CD14-positive monocyte (primary cell): ENCODE measurements around the gene CLTA. TPM values are rescaled to one million over a fixed set of nuclear protein-coding genes. Genes with fewer than 3 reads are reported as not detected.

Source experiments
- DNase-seq, 3 donors: peaks; one replicate each; pipeline ENCODE4 v3.0.0-alpha.2; 2011 to 2022
- H2AFZ ChIP-seq: 2 replicates; pipeline ENCODE4 v1.6.0; 2012; ENCODE audit warnings: mild to moderate bottlenecking, low read depth, low read length, inconsistent platforms; ENCODE audit not compliant: insufficient read depth, poor library complexity, severe bottlenecking
- H3K27ac ChIP-seq, 2 donors: 1 replicate in 1 of 2; 2 replicates in 1 of 2; pipeline ENCODE4 v1.5.1; 2012 to 2013; ENCODE audit warnings: low read length in 2 of 2, control low read depth in 1 of 2, inconsistent platforms in 1 of 2, low read depth in 1 of 2, mild to moderate bottlenecking in 1 of 2
- H3K27me3 ChIP-seq, 2 donors: one replicate each; pipeline versions ENCODE4 v1.6.0 to v1.6.1; 2011 to 2013; ENCODE audit warnings: low read length in 2 of 2; ENCODE audit not compliant: control insufficient read depth in 2 of 2, insufficient read depth in 2 of 2
- H3K36me3 ChIP-seq, 2 donors: replicated peaks in 1 of 2; 1 replicate in 1 of 2; 2 replicates in 1 of 2; pipeline versions ENCODE4 v1.5.1 to v1.6.1; 2012 to 2013; ENCODE audit warnings: low read length in 2 of 2, control low read depth in 1 of 2, inconsistent platforms in 1 of 2, mild to moderate bottlenecking in 1 of 2; ENCODE audit not compliant: insufficient read depth in 2 of 2, control insufficient read depth in 1 of 2
- H3K4me1 ChIP-seq, 2 donors: 1 replicate in 1 of 2; 2 replicates in 1 of 2; pipeline versions ENCODE4 v1.5.1 to v1.6.1; 2012 to 2013; ENCODE audit warnings: low read length in 2 of 2, control low read depth in 1 of 2, inconsistent platforms in 1 of 2, mild to moderate bottlenecking in 1 of 2, moderate library complexity in 1 of 2; ENCODE audit not compliant: insufficient read depth in 2 of 2, control insufficient read depth in 1 of 2
- H3K4me2 ChIP-seq: replicated peaks from 2 replicates; pipeline ENCODE3; 2012; ENCODE audit warnings: low read length, moderate library complexity, mild to moderate bottlenecking; ENCODE audit not compliant: poor library complexity, severe bottlenecking; ENCODE audit errors: extremely low read depth
- H3K4me3 ChIP-seq, 3 experiments: fragments of 200-600 bp in 1 of 3; sonication (generic) in 1 of 3; replicated peaks in 1 of 3; 1 replicate in 2 of 3; 2 replicates in 1 of 3; pipeline ENCODE4 v1.5.1; 2011 to 2013; ENCODE audit warnings: low read length in 3 of 3, mild to moderate bottlenecking in 3 of 3, control low read depth in 2 of 3, low read depth in 2 of 3, inconsistent platforms in 1 of 3, moderate library complexity in 1 of 3
- H3K79me2 ChIP-seq: 2 replicates; pipeline ENCODE4 v1.6.0; 2012; ENCODE audit warnings: mild to moderate bottlenecking, control low read depth, inconsistent platforms, low read length, moderate library complexity; ENCODE audit not compliant: insufficient read depth
- H3K9ac ChIP-seq: 2 replicates; pipeline ENCODE4 v1.6.0; 2017; ENCODE audit warnings: low read length, mild to moderate bottlenecking; ENCODE audit not compliant: insufficient read depth, poor library complexity, severe bottlenecking
- H3K9me3 ChIP-seq, 2 donors: replicated peaks in 1 of 2; 1 replicate in 1 of 2; 2 replicates in 1 of 2; pipeline versions ENCODE4 v1.5.1 to v1.6.1; 2012 to 2013; ENCODE audit warnings: low read length in 2 of 2, control low read depth in 1 of 2; ENCODE audit not compliant: control insufficient read depth in 1 of 2, insufficient read depth in 1 of 2
- H4K20me1 ChIP-seq: 2 replicates; pipeline ENCODE4 v1.6.0; 2012; ENCODE audit warnings: mild to moderate bottlenecking, low read length, control low read depth, moderate library complexity; ENCODE audit not compliant: insufficient read depth
- H3K27ac Mint-ChIP-seq, 7 donors: one replicate each; pipeline ENCODE4 v1.8.0; 2020; ENCODE audit warnings: mild to moderate bottlenecking in 7 of 7, mixed read lengths in 7 of 7, moderate library complexity in 6 of 7, inconsistent platforms in 2 of 7
- H3K27me3 Mint-ChIP-seq, 3 donors: one replicate each; pipeline ENCODE4 v1.8.0; 2021 to 2022; ENCODE audit warnings: low read depth in 3 of 3, mild to moderate bottlenecking in 3 of 3, mixed read lengths in 3 of 3, moderate library complexity in 3 of 3, inconsistent platforms in 1 of 3
- H3K36me3 Mint-ChIP-seq, 2 donors: one replicate each; pipeline ENCODE4 v1.8.0; 2020; ENCODE audit warnings: mixed read lengths in 2 of 2, inconsistent platforms in 1 of 2, mild to moderate bottlenecking in 1 of 2
- H3K4me1 Mint-ChIP-seq: one replicate; pipeline ENCODE4 v1.8.0; 2020; ENCODE audit warnings: mild to moderate bottlenecking, mixed read lengths
- H3K4me3 Mint-ChIP-seq, 2 donors: one replicate each; pipeline ENCODE4 v1.8.0; 2020; ENCODE audit warnings: mild to moderate bottlenecking in 2 of 2, mixed read lengths in 2 of 2, moderate library complexity in 1 of 2
- H3K9me3 Mint-ChIP-seq, 7 donors: one replicate each; pipeline ENCODE4 v1.8.0; 2020 to 2022; ENCODE audit warnings: mixed read lengths in 7 of 7, mild to moderate bottlenecking in 6 of 7, moderate library complexity in 6 of 7, inconsistent platforms in 2 of 7
- WGBS: methylation state at CpG from one replicate; pipeline ENCODE4 v1.1.5; 2013; ENCODE audit warnings: missing lambda C conversion rate; ENCODE audit not compliant: insufficient coverage; 5-methylcytosine and 5-hydroxymethylcytosine counted together
- intact Hi-C, 2 donors: fragments of 100-400 bp; cut with micrococcal nuclease; formaldehyde crosslinking; loops; one replicate each; pipeline versions ENCODE4 v1.15.0 to v1.15.1; 2023
- polyA plus RNA-seq, 3 donors: library from polyadenylated mRNA; depleted of rRNA in 1 of 3; unstranded in 2 of 3; stranded (reverse) in 1 of 3; fragments of 300-500 nt in 2 of 3; fragments of >200 nt in 1 of 3; fragmentation: Illumina TruSeq in 2 of 3; gene quantifications; 1 replicate in 2 of 3; 2 replicates in 1 of 3; pipeline ENCODE4 v1.2.3, GENCODE V29; 2012 to 2021
- TF ChIP-seq, protein P1 (sequence below): fragments of 200-600 bp; IDR thresholded peaks from one replicate; pipeline ENCODE4 v1.8.0; 2022; ENCODE audit warnings: antibody characterized with exemption, mild to moderate bottlenecking

Gene CLTA
- polyA plus RNA-seq, 3 donors = 85.6 to 262 (median 225) TPM

DNA sequence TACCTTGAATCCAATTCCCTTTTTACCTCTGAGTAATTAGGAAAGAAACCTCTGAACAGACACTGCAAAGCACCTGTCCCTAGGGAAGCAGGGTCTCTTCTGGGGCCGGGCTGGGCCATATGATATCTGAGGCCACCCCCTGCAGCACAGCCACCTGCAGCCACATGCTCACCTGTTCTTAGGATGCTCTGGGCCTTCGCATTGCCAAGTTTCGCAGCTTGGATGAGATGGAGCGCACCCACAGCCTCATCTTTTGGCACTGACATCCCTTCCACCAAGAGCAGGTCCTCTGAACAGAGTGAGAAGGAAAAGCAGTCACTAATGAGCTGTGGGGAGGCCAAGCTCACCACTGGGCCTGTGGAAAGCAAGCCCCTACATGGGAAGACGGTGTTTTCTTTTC is 27.3 kb downstream of the CLTA start:
- H4K20me1 ChIP-seq = peaks cover 64% of the 10 kb centered on the region
- H3K4me3 ChIP-seq = no peak overlapping the region
- Mint-ChIP-seq H3K9me3 (peaks cover 0 to 11% (median 3%) of the 10 kb centered on the region in 7 donors), H3K27ac (peak overlapping the region in 2 of 7 donors; percentile 6 to 23), H3K36me3 (peaks cover 69 to 89% of the 10 kb centered on the region in 2 donors), H3K4me1 (peaks cover 2% of the 10 kb centered on the region), H3K27me3 (peaks cover 0 to 1% (median 0%) of the 10 kb centered on the region in 3 donors), H3K4me3 (no peak overlapping the region)
- no peak for DNase-seq
- H3K36me3 ChIP-seq = peaks cover 62 to 98% of the 10 kb centered on the region in 2 donors
- 87% methylated on average over 2 of the region's 5 CpGs for WGBS
- H2AFZ ChIP-seq = no peak overlapping the region
- H3K79me2 ChIP-seq = peaks cover 17% of the 10 kb centered on the region
- no peaks in the 10 kb centered on the region for H3K4me1 ChIP-seq
- no peaks in the 10 kb centered on the region for H3K27me3 ChIP-seq
- no peak overlapping the region for H3K4me2 ChIP-seq
- H3K27ac ChIP-seq = peak overlapping the region in 1 of 2 donors; percentile 14
- no peak overlapping the region for H3K9ac ChIP-seq
- peaks cover 0 to 7% of the 10 kb centered on the region in 2 donors for H3K9me3 ChIP-seq
- TF ChIP-seq, protein P1, sequence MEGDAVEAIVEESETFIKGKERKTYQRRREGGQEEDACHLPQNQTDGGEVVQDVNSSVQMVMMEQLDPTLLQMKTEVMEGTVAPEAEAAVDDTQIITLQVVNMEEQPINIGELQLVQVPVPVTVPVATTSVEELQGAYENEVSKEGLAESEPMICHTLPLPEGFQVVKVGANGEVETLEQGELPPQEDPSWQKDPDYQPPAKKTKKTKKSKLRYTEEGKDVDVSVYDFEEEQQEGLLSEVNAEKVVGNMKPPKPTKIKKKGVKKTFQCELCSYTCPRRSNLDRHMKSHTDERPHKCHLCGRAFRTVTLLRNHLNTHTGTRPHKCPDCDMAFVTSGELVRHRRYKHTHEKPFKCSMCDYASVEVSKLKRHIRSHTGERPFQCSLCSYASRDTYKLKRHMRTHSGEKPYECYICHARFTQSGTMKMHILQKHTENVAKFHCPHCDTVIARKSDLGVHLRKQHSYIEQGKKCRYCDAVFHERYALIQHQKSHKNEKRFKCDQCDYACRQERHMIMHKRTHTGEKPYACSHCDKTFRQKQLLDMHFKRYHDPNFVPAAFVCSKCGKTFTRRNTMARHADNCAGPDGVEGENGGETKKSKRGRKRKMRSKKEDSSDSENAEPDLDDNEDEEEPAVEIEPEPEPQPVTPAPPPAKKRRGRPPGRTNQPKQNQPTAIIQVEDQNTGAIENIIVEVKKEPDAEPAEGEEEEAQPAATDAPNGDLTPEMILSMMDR = no peak
- intact Hi-C loops = no loop called here

DNA sequence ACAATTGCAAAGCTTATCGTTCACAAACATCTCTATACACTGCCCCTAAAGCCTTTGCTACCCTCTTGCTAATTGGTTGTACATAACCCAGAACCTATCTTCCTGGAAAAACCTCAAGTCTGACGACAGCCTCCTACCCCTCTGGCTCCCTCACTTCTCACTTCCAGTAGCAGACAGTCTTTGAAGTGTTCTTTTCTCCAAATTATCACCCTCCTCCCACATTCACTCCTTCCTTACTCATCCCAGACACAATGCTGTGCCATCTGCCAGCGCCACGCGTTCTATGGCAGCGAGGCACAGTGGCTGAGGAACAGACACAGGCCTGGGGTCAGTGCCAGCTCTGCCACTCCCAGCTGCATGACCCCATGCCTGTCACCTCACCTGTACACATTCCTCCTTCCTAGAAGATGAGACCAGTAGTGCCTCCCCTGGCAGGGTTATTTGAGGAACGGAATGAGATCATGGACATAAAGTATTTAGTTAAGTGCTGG is 27.7 kb downstream of the CLTA start:
- DNase-seq = no peak
- peaks cover 69 to 89% of the 10 kb centered on the region in 2 donors for H3K36me3 Mint-ChIP-seq
- peaks cover 2% of the 10 kb centered on the region for H3K4me1 Mint-ChIP-seq
- no peaks in the 10 kb centered on the region for H3K4me1 ChIP-seq
- H3K36me3 ChIP-seq = peaks cover 62 to 98% of the 10 kb centered on the region in 2 donors
- H3K27me3 Mint-ChIP-seq = no peaks in the 10 kb centered on the region
- peak overlapping the region in 2 of 7 donors; percentile 6 to 56 for H3K27ac Mint-ChIP-seq
- peaks cover 0 to 13% (median 3%) of the 10 kb centered on the region in 7 donors for H3K9me3 Mint-ChIP-seq
- peaks cover 0 to 7% of the 10 kb centered on the region in 2 donors for H3K9me3 ChIP-seq
- H3K27me3 ChIP-seq = no peaks in the 10 kb centered on the region
- no peak overlapping the region for H3K4me3 Mint-ChIP-seq
- H3K9ac ChIP-seq = no peak overlapping the region
- H3K4me2 ChIP-seq = no peak overlapping the region
- no peak overlapping the region for H3K4me3 ChIP-seq
- H4K20me1 ChIP-seq = peaks cover 60% of the 10 kb centered on the region
- WGBS = 68% methylated on average over 6 of the region's 7 CpGs
- TF ChIP-seq, protein P1 = no peak
- intact Hi-C loops = no loop called here
- H2AFZ ChIP-seq = no peak overlapping the region
- H3K27ac ChIP-seq = peak overlapping the region in 1 of 2 donors; percentile 14
- H3K79me2 ChIP-seq = peaks cover 13% of the 10 kb centered on the region
